Umbilical cord (tissue), 2 donors: ENCODE measurements around the gene RAB33B. TPM values are rescaled to one million over a fixed set of nuclear protein-coding genes. Genes with fewer than 3 reads are reported as not detected.

Experiments
- DNase-seq: peaks from one replicate; pipeline ENCODE4 v3.0.0-alpha.2; 2015; ENCODE audit warnings: low spot score
- total RNA-seq: library from RNA; depleted of rRNA; stranded (reverse); fragments of >200 nt; gene quantifications from one replicate; pipeline ENCODE4 v1.2.3, GENCODE V29; 2014; ENCODE audit warnings: low replicate concordance; ENCODE audit not compliant: insufficient read depth

Gene RAB33B
- total RNA-seq, 1 donor from 2014 or later: 59.9 TPM

DNA sequence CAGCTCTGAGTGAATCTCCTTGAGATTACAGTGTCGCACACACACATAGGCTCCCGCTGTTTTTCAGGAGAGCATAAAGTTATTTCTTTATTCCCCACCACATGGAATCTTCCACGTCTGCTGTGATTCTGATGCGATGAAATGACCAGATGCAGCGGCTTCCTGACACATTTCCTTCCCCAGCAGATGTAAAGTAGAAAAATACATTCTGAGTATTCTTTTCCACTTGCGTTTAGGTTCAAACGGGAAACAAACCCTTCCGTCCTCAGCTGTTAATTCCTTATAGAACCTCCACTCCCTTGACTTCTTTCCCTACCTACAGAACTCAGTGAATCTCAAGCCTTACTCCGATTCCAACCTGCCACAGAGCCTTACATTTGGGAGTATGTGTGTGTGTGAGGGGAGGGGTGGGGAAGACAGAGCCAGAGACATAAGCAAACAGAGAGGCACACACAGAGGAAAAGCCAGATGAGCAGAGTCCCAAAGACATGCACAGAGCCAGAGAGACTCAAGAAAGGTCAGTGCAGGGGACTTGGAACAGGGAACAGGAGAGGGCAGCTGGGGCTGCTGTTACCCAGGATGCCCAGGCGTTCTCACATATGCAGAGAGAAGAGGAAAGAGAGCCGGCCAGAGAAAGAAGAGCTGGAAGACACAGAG, 54.8 kb downstream of the RAB33B start:
- no peak for DNase-seq

DNA sequence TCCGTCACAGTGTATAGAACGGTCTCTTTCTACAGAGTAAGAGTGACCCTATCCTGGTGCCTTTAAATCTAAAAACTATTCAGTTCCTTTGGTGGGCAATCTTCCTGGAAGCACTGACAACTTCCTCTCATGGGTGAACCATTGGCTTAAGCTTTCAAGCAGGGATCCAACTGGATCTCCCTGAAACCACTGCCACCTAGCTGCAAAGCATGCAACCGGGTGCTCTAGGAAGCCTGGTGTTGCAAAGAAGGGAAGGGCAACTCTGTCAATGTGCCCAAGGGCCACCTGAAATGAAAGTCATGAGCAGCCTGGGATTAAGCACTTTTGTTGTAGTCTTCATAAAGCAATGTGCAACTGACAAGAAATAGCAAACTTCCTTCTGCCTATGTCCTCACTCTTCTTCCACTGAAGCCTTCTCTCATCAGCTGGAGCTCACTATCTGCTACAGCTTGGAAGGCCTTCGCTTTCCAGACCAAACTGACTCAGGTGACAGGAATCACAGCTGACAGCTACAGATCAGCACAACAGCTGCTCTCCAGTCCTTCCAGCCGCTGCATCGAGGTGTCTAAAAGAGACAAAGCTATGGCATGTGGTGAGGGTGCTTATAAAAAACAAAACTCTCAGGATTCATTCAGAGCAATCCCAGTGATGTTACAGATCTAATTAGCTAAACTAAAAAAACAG, 55.9 kb downstream of the RAB33B start:
- DNase-seq: peak; percentile 26

DNA sequence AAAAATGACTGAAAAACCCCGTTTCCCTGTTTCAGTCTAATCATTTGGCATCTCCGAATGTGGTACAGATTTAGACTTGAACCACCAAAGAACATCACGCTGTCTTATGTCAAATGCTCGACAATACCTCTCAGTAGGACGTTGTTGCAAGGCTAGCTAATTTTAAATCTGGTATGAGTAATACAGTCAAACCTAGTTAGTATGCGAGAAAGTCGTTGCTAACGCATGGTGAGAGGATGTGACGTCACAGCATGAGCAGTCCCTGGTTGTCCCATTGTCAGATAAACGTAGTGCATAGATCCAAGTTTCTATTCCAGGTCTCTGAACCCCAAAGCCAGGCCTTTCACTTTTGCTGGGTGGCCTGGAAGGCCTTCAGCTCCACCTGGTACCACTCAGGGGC, 57.4 kb downstream of the RAB33B start:
- no peak for DNase-seq

DNA sequence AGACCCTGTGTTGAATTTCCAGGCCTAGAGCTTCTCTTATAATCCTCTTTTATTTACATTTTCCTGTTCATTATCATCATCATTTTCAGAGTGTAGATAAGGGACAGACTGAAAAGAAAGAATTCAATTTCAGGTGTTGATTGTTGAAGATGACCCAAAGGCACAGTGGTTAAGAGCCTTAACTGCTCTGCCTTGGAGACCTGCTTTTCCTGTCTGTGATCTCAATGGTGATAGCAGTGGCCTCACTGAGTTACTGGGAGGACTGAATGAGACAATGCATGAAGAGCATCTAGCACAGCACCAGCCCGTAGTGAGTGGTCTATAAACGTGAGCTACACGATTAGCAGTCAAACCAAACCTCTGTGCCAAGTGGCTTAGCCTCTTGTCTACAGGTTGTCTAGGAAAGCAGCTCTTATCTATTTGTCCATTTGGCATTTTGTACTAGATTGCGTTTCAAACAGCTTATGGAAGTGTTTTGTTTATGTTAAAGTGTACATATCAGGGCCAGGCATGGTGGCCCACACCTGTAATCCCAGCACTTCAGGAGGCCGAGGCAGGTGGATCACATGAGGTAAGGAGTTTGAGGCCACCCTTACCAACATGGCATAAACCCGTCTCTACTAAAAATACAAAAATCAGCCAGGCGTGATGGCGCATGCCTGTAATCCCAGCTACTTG, 60.6 kb downstream of the RAB33B start:
- no peak for DNase-seq

DNA sequence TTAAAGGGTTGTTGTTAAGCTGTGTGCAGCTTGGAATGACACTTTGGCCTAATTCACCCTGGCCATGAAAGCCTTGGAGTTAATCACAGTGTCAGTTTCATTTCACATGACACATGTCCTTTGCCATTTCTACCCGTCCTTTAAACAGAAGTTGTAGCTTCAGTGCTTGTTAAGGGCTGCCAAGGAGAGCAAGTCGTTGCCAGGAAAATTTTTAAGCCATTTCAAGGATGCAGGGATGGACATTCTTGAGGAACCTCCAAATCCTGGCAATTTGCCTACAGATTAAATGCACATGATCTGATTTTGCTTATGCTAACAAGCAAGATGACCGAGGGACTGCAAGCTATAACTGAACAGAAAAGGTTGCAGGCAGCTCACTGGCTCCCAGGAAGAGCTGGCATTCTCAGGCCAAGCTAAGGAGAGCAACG, 61.6 kb downstream of the RAB33B start:
- no peak for DNase-seq

- DNase-seq: no peak
Measured at GRCh38 chr4:139521754-139522401, 68.0 kb downstream of the RAB33B start.

- no peak for DNase-seq
Measured at GRCh38 chr4:139522457-139522856, 68.5 kb downstream of the RAB33B start.

GRCh38 chr4:139523076-139523475, 69.2 kb downstream of the RAB33B start:
- no peak for DNase-seq

DNA sequence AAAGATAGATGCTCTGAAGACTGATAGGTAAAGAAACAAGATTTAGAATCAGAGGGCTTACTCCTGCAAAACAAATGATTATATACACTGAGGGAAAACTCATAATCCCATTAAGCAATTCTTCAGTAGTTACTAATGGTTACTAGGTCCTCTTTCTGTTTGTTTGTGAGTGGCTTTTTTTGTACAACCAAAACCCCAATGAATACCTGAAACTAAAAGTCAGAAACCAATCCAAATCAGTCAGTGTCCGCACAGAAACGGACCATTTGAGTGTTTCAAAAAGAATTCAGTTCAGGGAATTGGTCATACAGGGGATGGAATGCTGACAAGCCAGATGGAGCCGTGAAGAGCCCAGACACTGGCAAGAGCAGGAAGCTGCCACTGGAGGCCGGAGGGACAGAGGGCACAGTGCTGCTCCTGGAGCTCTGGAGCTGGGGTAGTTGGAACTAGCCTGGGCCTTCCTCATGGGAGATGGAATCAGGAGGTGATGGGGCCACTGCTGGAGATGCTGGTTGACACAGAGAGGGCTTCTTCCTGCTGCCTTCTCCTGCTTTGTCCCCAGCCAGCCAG, 70.2 kb downstream of the RAB33B start:
- no peak for DNase-seq

GRCh38 chr4:139525414-139525813, 71.5 kb downstream of the RAB33B start:
- no peak for DNase-seq

Other genes starting within 250 kb of the RAB33B start
- gene MGARP, start 173.9 kb upstream of the RAB33B start, total RNA-seq: 21.2 TPM
- gene NAA15, start 152.6 kb upstream of the RAB33B start, total RNA-seq: 20.5 TPM
- 42.6 TPM for gene NDUFC1, start 151.6 kb upstream of the RAB33B start, total RNA-seq
- 122 TPM for gene SETD7, start 102.1 kb downstream of the RAB33B start, total RNA-seq
- 62.6 TPM for gene MGST2, start 211.7 kb downstream of the RAB33B start, total RNA-seq